AG08395 (cell line): ENCODE data around the gene GRK1.

Experiments used
- DNase-seq: peaks from one replicate; pipeline ENCODE4 v3.0.0; 2012; ENCODE audit warnings: mixed read lengths, low spot score

Gene GRK1

GRCh38 chr13:113650275-113650674 lies 16.7 kb upstream of the GRK1 start:
- no peak for DNase-seq

GRCh38 chr13:113650731-113651148 lies 16.3 kb upstream of the GRK1 start:
- no peak for DNase-seq

- DNase-seq = no peak
Observed at GRCh38 chr13:113651511-113652403, 15.3 kb upstream of the GRK1 start.

GRCh38 chr13:113652404-113653263 lies 14.4 kb upstream of the GRK1 start:
- DNase-seq = no peak

- DNase-seq = no peak
Observed at GRCh38 chr13:113653264-113654174, 13.5 kb upstream of the GRK1 start.

- DNase-seq = no peak
Observed at GRCh38 chr13:113654175-113654560, 12.9 kb upstream of the GRK1 start.

GRCh38 chr13:113654591-113655345 lies 12.3 kb upstream of the GRK1 start:
- DNase-seq = no peak

GRCh38 chr13:113655346-113656002 lies 11.5 kb upstream of the GRK1 start:
- DNase-seq = no peak

GRCh38 chr13:113656003-113656588 lies 10.9 kb upstream of the GRK1 start:
- DNase-seq = no peak

- DNase-seq = no peak
Observed at GRCh38 chr13:113656831-113657671, 10.0 kb upstream of the GRK1 start.

GRCh38 chr13:113657851-113658741 lies 8.9 kb upstream of the GRK1 start, which contains the start of gene ATP4B:
TSS of gene ATP4B (minus strand) at chr13:113658198. CDS start at chr13:113658144, 54 bp downstream.
- no peak for DNase-seq

GRCh38 chr13:113658836-113659235 lies 8.2 kb upstream of the GRK1 start:
- no peak for DNase-seq

- DNase-seq = no peak
Observed at GRCh38 chr13:113659337-113659736, 7.7 kb upstream of the GRK1 start.

GRCh38 chr13:113660066-113660465 lies 7.0 kb upstream of the GRK1 start:
- no peak for DNase-seq

GRCh38 chr13:113661509-113661908 lies 5.5 kb upstream of the GRK1 start:
- no peak for DNase-seq

- DNase-seq = no peak
Observed at GRCh38 chr13:113663934-113664333, 3.1 kb upstream of the GRK1 start.

GRCh38 chr13:113664751-113665596 lies 2.0 kb upstream of the GRK1 start:
- no peak for DNase-seq
